Amniotic stem cell (primary cell): ENCODE results near the gene FZD4.
"Not testable (repeated sequence)": the region's sequence is repeated elsewhere in the genome, so short reads cannot be mapped to it uniquely, and the experiment has no call there.

Experiments used
- DNase-seq: peaks from one replicate; lab custom pipeline; 2025; lab: John Stamatoyannopoulos, UW

FZD4 gene

DNA sequence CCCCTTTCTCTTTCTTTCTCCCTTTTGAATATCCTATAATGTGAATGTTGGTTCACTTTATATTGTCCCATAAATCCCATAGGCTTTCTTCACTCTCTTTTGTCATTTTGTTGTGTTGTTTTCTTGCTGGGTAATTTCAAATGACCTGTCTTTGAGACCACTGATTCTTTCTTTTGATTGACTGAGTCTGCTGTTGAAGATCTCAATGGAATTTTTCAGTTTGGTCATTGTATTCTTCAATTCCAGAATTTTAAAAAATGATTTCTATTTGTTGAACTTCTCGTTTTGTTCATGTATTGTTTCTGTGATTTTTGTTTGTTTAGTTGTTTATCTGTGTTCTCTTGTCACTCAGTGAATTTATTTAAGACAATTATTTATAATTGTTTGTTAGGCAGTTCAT, 17.5 kb upstream of the FZD4 start:
- DNase-seq: no peak

DNA sequence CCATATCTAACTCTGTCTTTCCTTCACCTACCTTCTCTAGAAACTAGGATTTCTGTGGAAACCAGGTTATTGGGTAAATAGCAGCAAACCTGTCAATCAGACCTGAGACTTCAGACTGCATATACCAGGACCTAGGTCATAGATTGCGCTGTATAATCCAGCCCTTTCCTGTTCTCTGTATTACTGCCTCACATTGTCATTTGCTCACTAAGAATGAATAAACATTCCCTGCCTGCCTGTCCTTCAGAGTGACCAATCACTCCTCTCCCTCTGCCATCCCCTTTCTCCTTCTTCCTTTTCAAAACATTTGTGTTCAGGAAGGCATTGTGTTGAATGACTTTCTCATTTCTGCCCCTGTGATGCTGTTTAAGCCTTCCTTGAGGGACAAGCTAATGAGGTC, 14.1 kb upstream of the FZD4 start:
- no peak for DNase-seq

DNA sequence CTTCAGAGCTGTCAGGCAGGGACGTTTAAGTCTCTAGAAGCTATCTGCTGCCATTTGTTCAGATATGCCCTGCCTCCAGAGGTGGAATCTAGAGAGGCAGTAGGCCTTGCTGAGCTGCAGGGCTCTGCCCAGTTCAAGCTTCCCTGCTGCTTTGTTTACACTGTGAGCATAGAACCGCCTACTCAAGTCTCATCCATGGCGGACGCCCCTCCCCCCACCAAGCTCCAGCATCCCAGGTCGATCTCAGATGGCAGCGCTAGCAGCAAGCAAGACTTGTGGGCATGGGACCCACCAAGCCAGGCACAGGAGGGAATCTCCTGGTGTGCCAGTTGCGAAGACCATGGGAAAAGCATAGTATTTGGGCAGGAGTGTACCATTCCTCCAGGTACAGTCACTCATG, 12.4 kb upstream of the FZD4 start:
- not testable (repeated sequence) for DNase-seq

GRCh38 chr11:86957976-86958646, 2.9 kb upstream of the FZD4 start:
- DNase-seq: no peak

DNA sequence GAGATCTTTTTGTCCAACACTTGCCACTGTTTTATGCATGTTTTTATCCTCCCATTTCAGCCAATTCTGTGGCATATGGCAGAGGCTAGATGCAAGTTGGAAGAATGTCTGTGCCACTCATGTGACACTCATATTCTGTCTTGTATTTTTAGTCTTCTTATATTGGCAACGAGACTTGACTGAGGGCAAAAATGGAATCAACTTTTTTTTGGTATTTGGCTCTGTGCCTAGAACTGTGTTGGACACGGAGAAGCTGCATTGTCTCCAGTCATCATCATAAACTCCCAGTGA, 1.7 kb upstream of the FZD4 start:
- DNase-seq: no peak

GRCh38 chr11:86955111-86955360, 159 bp downstream of the FZD4 start:
- no peak for DNase-seq

DNA sequence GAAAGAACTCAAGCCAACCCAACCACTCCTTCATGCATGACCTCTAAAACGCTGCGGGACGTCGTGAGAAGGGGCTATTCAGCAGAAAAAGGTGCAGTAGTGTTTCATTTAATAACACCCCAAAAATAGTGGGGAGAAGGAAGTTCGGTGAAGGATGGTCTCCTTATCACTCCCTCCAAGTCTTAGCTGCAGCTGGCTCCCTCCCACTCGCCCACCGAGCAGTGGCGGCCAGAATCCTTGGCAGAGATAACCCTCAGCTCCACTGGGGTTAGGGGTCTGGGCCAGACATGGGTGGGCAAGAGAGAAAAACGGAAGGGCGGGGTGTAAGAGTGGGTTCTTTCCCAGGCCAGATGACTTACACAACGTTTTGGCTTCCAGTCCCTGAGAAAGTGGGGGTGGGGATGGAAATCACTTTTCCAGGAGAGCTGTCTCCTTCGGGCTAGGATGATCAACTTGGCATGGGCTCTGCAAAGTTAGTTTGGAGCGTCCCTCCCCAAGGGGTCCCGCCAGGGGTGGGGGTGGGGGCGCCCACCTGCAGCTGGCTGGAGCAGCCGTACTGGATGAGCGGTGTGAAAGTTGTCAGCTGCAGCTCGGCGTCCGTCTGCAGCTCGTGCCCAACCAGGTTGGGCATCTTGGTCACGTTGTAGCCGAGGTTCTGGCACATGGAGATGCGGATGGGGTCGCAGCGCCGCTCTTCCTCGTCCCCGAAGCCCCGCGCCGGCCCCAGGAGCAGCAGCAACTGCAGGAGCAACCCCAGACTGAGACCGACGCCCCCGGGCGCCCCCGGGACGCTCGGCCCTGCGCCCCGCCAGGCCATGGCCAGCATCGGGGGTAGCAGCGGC, 705 bp downstream of the FZD4 start:
- no peak for DNase-seq

DNA sequence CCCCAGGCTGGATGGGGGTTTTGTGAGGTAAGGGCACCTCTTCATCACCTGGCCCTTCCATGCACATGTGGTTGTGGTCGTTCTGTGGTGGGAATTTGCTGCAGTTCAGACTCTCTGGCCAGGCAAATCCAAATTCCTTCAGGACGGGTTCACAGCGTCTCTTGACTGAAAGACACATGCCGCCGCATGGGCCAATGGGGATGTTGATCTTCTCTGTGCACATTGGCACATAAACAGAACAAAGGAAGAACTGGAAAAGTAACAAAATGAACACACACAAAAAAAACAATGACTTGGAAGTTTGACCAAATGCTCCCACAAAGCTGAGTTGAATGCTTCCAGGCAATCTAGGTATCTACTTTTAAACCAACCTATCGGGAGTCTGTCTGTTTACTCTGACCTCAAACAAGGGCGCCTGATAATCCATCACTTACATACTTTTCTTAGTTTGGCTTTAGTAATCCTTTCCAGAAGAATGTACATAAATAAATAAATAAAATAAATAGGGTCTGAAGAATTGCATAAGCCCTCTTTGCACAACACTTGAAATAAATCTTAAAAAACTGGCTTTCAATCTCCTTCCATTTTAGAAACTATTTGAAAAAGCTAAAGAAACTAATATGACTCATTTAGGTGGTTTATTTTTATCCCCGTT, 2.8 kb downstream of the FZD4 start:
- no peak for DNase-seq

DNA sequence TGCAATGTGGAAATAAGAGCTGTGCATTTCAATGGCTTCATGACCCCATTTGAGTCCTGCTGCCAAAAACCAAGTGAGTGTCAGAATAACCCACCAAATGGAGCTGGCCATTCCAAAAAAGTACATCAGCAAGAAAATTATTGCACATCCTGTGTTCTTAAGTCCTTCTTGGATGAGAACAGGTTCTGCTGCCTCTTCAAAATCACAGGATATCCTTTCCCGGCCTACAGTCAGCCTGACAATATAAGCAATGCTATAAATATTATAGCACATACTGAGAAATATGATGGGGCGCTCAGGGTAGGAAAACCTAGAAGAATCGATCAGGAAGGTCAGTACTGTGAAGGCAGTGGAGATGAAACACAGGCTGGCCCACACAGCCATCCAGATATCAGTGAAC, 3.5 kb downstream of the FZD4 start:
- no peak for DNase-seq

DNA sequence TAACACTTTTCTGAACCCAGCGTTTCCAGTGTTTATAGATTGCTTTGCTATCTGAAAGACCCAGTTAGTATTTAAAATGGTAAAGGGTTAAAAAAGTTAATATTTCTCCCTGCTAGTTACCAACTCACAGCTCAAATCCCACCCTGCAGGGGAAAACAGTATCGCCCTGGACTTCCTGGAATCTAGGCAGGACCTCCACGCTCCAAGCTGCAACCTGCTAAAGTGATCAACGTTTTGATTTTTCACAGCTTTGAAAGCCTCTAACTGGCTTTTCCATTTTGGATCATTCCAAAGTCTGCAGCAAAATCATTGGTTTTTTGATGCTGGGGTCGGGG, 4.6 kb downstream of the FZD4 start:
- no peak for DNase-seq

GRCh38 chr11:86949995-86950660, 5.1 kb downstream of the FZD4 start:
- no peak for DNase-seq

DNA sequence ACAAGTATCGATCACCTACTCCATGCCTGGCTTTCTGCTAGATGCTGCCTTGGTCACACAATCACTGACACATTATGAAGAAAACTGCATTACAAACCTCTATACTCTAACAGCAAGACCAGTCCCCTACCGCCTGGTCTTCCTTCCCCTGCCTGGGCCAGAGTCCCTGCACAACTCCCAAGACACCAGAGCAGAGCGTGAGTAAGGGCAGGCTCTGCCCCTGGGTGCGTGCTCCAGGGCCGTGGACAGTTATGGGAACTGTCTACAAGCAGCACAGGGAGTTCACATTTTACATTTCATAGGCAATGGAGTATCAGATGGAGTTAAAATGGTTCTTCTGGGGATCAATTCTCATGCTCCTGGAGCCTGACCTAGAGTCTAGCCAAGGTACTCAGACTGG, 6.5 kb downstream of the FZD4 start:
- no peak for DNase-seq

DNA sequence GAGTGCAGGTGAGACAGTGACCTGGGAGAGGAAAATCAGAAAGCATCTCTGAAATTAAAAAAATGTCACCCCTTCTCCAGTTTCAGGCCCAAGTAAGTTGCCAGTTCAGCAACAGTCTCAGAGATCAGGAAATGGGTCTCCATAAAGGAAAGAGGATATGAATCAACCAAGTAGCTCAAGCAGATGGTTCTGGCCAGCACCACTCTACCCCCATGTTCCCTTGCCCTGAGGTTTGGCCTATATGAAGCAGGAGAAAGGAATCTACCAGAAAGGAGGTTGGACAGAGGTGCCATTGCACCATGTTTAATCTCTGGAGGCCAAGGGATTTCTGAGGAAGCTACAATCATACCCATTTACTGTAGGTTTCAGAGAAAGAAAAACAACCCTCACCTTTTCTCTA, 7.7 kb downstream of the FZD4 start:
- DNase-seq: no peak

GRCh38 chr11:86943505-86943904, 11.7 kb downstream of the FZD4 start:
- DNase-seq: not testable (repeated sequence)

- no peak for DNase-seq
Measured at GRCh38 chr11:86941871-86942599, 13.2 kb downstream of the FZD4 start.

- no peak for DNase-seq
Measured at GRCh38 chr11:86941077-86941870, 13.9 kb downstream of the FZD4 start.

GRCh38 chr11:86940122-86940777, 14.9 kb downstream of the FZD4 start:
- no peak for DNase-seq

GRCh38 chr11:86938900-86939880, 16.0 kb downstream of the FZD4 start:
- DNase-seq: peak; percentile 34

DNA sequence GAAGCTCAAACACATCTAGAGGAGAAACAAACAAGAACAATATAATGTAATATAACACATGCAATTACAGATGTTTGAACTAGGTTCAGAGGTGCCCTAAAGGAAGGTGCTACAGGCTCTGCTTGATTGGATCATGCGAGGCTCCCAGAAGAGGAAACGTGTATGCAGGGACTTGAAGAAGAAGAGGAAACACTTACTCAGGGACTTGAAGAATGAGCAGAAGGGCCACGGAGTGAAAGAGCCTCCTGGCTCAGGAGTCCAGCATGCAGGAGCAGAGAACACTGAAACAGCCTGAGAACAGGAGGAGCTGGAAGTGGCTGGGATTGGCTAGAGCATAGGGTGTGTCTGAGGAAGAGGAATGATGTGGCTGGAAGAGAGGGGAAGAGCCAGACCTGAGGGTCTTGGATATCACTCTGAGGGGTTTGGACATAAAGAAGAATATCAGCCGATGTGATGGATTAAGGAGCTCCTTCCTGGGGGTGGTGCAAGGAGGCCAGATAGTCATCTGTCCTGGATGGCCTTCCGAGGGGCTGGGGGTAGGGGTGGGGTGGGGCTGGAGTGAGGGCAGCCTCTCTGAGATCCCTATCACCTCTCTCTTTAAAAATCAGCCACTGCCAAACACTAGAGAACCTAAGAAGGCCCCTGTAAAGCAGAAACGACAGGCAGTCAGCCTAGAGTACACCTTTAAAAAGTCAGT, 16.8 kb downstream of the FZD4 start:
- DNase-seq: no peak
